Keratinocyte (primary cell): ENCODE data around the gene GPX6. TPM values are rescaled to one million over a fixed set of nuclear protein-coding genes. Genes with fewer than 3 reads are reported as not detected.

Experiments used
- DNase-seq: peaks from one replicate; pipeline ENCODE4 v3.0.0-alpha.2; 2011; ENCODE audit warnings: low read depth, missing footprints, low spot score
- FAIRE-seq: peaks from 2 replicates; lab custom pipeline; 2011; peaks lifted over from hg19 to GRCh38; lab: Jason Lieb, UNC
- H2AFZ ChIP-seq: 2 replicates; pipeline ENCODE4 v1.6.0; 2012; ENCODE audit warnings: low read length, control low read depth, inconsistent platforms; ENCODE audit not compliant: control insufficient read depth
- H3K27ac ChIP-seq: 2 replicates; pipeline ENCODE4 v1.5.1; 2011; ENCODE audit warnings: low read length; ENCODE audit not compliant: control insufficient read depth, insufficient read depth
- H3K27me3 ChIP-seq: 3 replicates; pipeline ENCODE4 v1.6.0; 2011; ENCODE audit warnings: low read length; ENCODE audit not compliant: control insufficient read depth, insufficient read depth; ENCODE audit errors: extremely low read depth
- H3K36me3 ChIP-seq, 2 experiments: 2 replicates in 1 of 2; 3 replicates in 1 of 2; pipeline ENCODE4 v1.5.1; 2011; ENCODE audit warnings: low read length in 2 of 2, mild to moderate bottlenecking in 1 of 2; ENCODE audit not compliant: control insufficient read depth in 2 of 2, insufficient read depth in 2 of 2; ENCODE audit errors: extremely low read depth in 1 of 2
- H3K4me1 ChIP-seq: 3 replicates; pipeline ENCODE4 v1.5.1; 2011; ENCODE audit warnings: low read length; ENCODE audit not compliant: control insufficient read depth, insufficient read depth; ENCODE audit errors: extremely low read depth
- H3K4me2 ChIP-seq: 3 replicates; pipeline ENCODE4 v1.6.0; 2011; ENCODE audit warnings: low read depth, low read length; ENCODE audit not compliant: control insufficient read depth, insufficient read depth; ENCODE audit errors: extremely low read depth
- H3K4me3 ChIP-seq, 3 experiments: fragments of 200-600 bp in 1 of 3; sonication (generic) in 1 of 3; 2 replicates in 2 of 3; 3 replicates in 1 of 3; pipeline ENCODE4 v1.5.1; 2011 to 2016; ENCODE audit warnings: low read length in 3 of 3, mild to moderate bottlenecking in 3 of 3, control low read depth in 2 of 3, inconsistent platforms in 1 of 3, low read depth in 1 of 3, mixed read lengths in 1 of 3, mixed run types in 1 of 3, moderate library complexity in 1 of 3; ENCODE audit not compliant: control insufficient read depth in 2 of 3, insufficient read depth in 2 of 3; ENCODE audit errors: extremely low read depth in 1 of 3
- H3K79me2 ChIP-seq: 2 replicates; pipeline ENCODE4 v1.6.0; 2012; ENCODE audit warnings: low read length; ENCODE audit not compliant: control insufficient read depth, insufficient read depth
- H3K9ac ChIP-seq: 3 replicates; pipeline ENCODE4 v1.6.0; 2011; ENCODE audit warnings: low read length; ENCODE audit not compliant: control insufficient read depth, insufficient read depth; ENCODE audit errors: extremely low read depth
- H3K9me1 ChIP-seq: 3 replicates; pipeline ENCODE4 v1.6.0; 2011; ENCODE audit warnings: low read length; ENCODE audit not compliant: control insufficient read depth, insufficient read depth; ENCODE audit errors: extremely low read depth
- H3K9me3 ChIP-seq: 2 replicates; pipeline ENCODE4 v1.5.1; 2012; ENCODE audit warnings: low read depth, low read length; ENCODE audit not compliant: control insufficient read depth
- H4K20me1 ChIP-seq: 3 replicates; pipeline ENCODE4 v1.6.0; 2011; ENCODE audit warnings: low read length; ENCODE audit not compliant: control insufficient read depth, insufficient read depth; ENCODE audit errors: extremely low read depth
- EZH2 ChIP-seq: IDR thresholded peaks from one replicate; pipeline ENCODE4 v1.6.1; 2012; ENCODE audit warnings: inconsistent platforms, mild to moderate bottlenecking, low read length, moderate library complexity
- dilution Hi-C: fragments of 300-500 bp; cut with MboI; formaldehyde crosslinking; loops from one replicate; pipeline ENCODE4 v1.7.0; 2020; ENCODE audit warnings: low sequenced_read_pairs; ENCODE audit not compliant: extremely low pct_ligation_motif_present
- polyA plus RNA-seq, 5 experiments: library from polyadenylated mRNA; depleted of rRNA in 3 of 5; stranded (reverse) in 3 of 5; stranded (forward) in 1 of 5; unstranded in 1 of 5; fragments of >200 nt; gene quantifications; 1 replicate in 1 of 5; 2 replicates in 3 of 5; 3 replicates in 1 of 5; pipeline versions ENCODE4 v1.2.1 to v1.2.3, GENCODE V29; 2011 to 2012; ENCODE audit warnings: missing spikeins in 2 of 5, low read depth in 1 of 5, low replicate concordance in 1 of 5
- TF ChIP-seq, protein P1 (sequence below), 3 experiments: IDR thresholded peaks in 1 of 3; conservative IDR thresholded peaks in 1 of 3; optimal IDR thresholded peaks in 1 of 3; 2 replicates in 2 of 3; 3 replicates in 1 of 3; pipeline versions ENCODE3 to v1.5.1; 2011; ENCODE audit warnings: low read length in 3 of 3, mild to moderate bottlenecking in 3 of 3, moderate library complexity in 2 of 3, control low read depth in 1 of 3, inconsistent platforms in 1 of 3; ENCODE audit not compliant: insufficient read depth in 2 of 3; ENCODE audit errors: extremely low read depth in 1 of 3

GPX6 gene
- polyA plus RNA-seq, 1 donor (not counting 4 experiments of a cell fraction or from before 2014, with no cell fraction given), result not detected

DNA sequence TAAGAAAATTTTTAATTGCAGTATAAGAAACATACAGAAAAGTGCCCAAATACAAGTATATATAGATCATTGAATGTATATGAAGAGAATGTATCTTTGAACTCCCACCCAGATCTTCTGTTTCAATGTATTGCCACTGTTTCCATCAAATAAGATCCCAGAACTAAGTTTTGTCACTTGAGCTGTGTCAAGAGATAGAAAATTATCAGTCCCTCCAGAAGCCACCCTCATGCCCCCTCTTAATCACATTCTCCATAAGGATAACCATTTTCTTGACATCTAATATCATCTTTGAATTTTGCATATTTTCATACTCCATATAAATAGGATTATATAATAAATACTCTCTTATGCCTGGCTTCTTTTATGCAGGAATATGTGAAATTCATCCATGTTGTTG lies 30.4 kb upstream of the GPX6 start:
- no peaks in the 10 kb centered on the region for H3K9me1 ChIP-seq
- no peak overlapping the region for H3K4me2 ChIP-seq
- FAIRE-seq (no peak), DNase-seq (no peak)
- H3K4me3 ChIP-seq, result no peak overlapping the region
- peaks cover 4% of the 10 kb centered on the region for H3K27me3 ChIP-seq
- peaks cover 17% of the 10 kb centered on the region for H3K4me1 ChIP-seq
- no peaks in the 10 kb centered on the region for H4K20me1 ChIP-seq
- dilution Hi-C loops, result no loop called here
- H3K9me3 ChIP-seq, result no peaks in the 10 kb centered on the region
- no peak overlapping the region for H3K9ac ChIP-seq
- no peaks in the 10 kb centered on the region for H3K79me2 ChIP-seq
- no peak overlapping the region for H2AFZ ChIP-seq
- no peaks in the 10 kb centered on the region for H3K36me3 ChIP-seq
- no peak for TF ChIP-seq EZH2
- TF ChIP-seq, protein P1, sequence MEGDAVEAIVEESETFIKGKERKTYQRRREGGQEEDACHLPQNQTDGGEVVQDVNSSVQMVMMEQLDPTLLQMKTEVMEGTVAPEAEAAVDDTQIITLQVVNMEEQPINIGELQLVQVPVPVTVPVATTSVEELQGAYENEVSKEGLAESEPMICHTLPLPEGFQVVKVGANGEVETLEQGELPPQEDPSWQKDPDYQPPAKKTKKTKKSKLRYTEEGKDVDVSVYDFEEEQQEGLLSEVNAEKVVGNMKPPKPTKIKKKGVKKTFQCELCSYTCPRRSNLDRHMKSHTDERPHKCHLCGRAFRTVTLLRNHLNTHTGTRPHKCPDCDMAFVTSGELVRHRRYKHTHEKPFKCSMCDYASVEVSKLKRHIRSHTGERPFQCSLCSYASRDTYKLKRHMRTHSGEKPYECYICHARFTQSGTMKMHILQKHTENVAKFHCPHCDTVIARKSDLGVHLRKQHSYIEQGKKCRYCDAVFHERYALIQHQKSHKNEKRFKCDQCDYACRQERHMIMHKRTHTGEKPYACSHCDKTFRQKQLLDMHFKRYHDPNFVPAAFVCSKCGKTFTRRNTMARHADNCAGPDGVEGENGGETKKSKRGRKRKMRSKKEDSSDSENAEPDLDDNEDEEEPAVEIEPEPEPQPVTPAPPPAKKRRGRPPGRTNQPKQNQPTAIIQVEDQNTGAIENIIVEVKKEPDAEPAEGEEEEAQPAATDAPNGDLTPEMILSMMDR (optimal IDR thresholded peaks at IDR 0.05 in 1 of 3, IDR thresholded peaks at IDR 0.05 in 1 of 3, conservative IDR thresholded peaks at IDR 0.05 in 1 of 3; ENCODE audit: extremely low read depth in 1 of 3, insufficient read depth in 2 of 3, low read length in 3 of 3), result no peak
- no peak overlapping the region for H3K27ac ChIP-seq

DNA sequence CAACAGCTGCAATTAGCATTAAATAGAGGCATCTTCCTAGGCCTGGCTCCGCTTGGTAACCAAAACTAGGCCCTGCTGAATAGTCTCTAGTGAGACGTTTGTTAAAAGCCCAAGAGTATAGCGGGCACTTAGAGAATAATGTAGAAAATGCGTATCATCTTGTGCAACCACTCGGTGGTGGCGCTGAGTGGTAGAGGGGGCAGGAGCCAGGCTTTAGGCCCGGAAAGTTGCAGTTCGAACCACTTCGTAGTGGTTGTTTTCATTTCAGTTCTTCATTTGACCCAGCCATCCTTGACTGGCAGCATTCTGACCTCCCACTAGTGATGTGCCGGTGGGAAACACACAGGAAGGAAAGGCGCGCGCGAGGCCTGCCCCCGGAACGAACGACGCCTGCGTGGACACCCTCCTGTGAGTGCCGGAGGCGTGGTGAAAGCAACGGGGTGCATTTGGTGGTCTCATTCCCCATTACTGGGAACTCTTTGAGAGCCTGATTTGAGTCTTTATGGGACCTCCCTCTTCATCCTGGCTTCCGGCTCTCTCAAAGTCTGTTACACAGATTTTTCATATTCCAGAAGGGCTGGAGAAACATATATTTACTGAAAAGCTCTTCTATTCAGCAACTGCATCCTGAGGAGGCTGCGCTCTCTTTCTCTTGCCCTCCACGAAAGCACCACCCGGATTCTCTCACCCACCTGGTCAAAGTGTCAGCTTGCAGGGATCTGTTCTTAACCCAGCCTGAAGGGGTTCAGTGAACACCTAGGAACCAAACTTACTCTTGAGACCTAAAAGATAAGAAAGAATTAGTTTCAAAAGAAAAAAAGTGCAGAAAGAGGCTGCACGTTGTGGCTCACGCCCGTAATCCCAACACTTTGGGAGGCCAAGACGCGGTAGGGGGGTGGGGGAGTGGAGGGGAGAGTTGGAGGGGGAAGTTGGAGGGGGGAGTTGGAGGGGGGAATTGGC lies 28.3 kb upstream of the GPX6 start:
- Histone ChIP-seq H4K20me1 (no peaks in the 10 kb centered on the region), H3K4me3 (peak overlapping the region in 2 of 3 experiments; percentile 36 to 56), H3K9ac (no peak overlapping the region), H2AFZ (peak overlapping the region; percentile 71), H3K27ac (no peak overlapping the region), H3K9me3 (no peaks in the 10 kb centered on the region), H3K79me2 (no peaks in the 10 kb centered on the region), H3K36me3 (no peaks in the 10 kb centered on the region), H3K9me1 (no peaks in the 10 kb centered on the region), H3K4me2 (peak overlapping the region; percentile 90), H3K27me3 (peaks cover 4% of the 10 kb centered on the region), H3K4me1 (peaks cover 17% of the 10 kb centered on the region)
- TF ChIP-seq EZH2, result no peak
- TF ChIP-seq, protein P1 (optimal IDR thresholded peaks at IDR 0.05 in 1 of 3, IDR thresholded peaks at IDR 0.05 in 1 of 3, conservative IDR thresholded peaks at IDR 0.05 in 1 of 3; ENCODE audit: extremely low read depth in 1 of 3, insufficient read depth in 2 of 3, low read length in 3 of 3), result no peak
- dilution Hi-C loops, result no loop called here
- DNase-seq (no peak), FAIRE-seq (no peak)
